Activated T-cell treated with anti-CD3 and anti-CD28 coated beads, Interleukin-2, amount 50 U/mL, for 48 hours (primary cell): ENCODE measurements around the gene DEUP1.
"Not testable (repeated sequence)": the region's sequence is repeated elsewhere in the genome, so short reads cannot be mapped to it uniquely, and the experiment has no call there.

Experiments
- DNase-seq, 2 experiments: peaks; one replicate each; pipeline ENCODE4 v3.0.0-alpha.2; 2020

DEUP1 gene

GRCh38 chr11:93330446-93330984 lies at the start of gene DEUP1:
Gene DEUP1 (plus strand): TSS chr11:93330742. CDS start chr11:93332260, 1,518 bp downstream.
- DNase-seq = peak; percentile 35 to 45

- DNase-seq = no peak
Measured at GRCh38 chr11:93285430-93285829, 45.1 kb upstream of the DEUP1 start.

GRCh38 chr11:93287434-93287833 lies 43.1 kb upstream of the DEUP1 start:
- no peak for DNase-seq

GRCh38 chr11:93288079-93288478 lies 42.5 kb upstream of the DEUP1 start:
- DNase-seq = no peak

GRCh38 chr11:93288767-93289166 lies 41.8 kb upstream of the DEUP1 start:
- DNase-seq = no peak

- DNase-seq = no peak
Measured at GRCh38 chr11:93289782-93290463, 40.6 kb upstream of the DEUP1 start.

GRCh38 chr11:93291110-93291509 lies 39.4 kb upstream of the DEUP1 start:
- no peak for DNase-seq

GRCh38 chr11:93291898-93292297 lies 38.6 kb upstream of the DEUP1 start:
- DNase-seq = no peak

GRCh38 chr11:93295921-93296575 lies 34.5 kb upstream of the DEUP1 start:
- no peak for DNase-seq

- DNase-seq = no peak
Measured at GRCh38 chr11:93303689-93304088, 26.9 kb upstream of the DEUP1 start.

GRCh38 chr11:93314399-93314798 lies 16.1 kb upstream of the DEUP1 start:
- not testable (repeated sequence) for DNase-seq

- no peak for DNase-seq
Measured at GRCh38 chr11:93319224-93319839, 11.2 kb upstream of the DEUP1 start.

GRCh38 chr11:93320230-93320629 lies 10.3 kb upstream of the DEUP1 start:
- no peak for DNase-seq

GRCh38 chr11:93322207-93322606 lies 8.3 kb upstream of the DEUP1 start:
- no peak for DNase-seq

- no peak for DNase-seq
Measured at GRCh38 chr11:93323747-93324146, 6.8 kb upstream of the DEUP1 start.

GRCh38 chr11:93324500-93324899 lies 6.0 kb upstream of the DEUP1 start:
- no peak for DNase-seq

- DNase-seq = no peak
Measured at GRCh38 chr11:93326681-93327080, 3.9 kb upstream of the DEUP1 start.

- no peak for DNase-seq
Measured at GRCh38 chr11:93329936-93330445, 551 bp upstream of the DEUP1 start.

GRCh38 chr11:93340223-93340622 lies 9.7 kb downstream of the DEUP1 start:
- no peak for DNase-seq

GRCh38 chr11:93344855-93345333 lies 14.4 kb downstream of the DEUP1 start:
- no peak for DNase-seq

GRCh38 chr11:93348930-93349329 lies 18.4 kb downstream of the DEUP1 start:
- DNase-seq = no peak

GRCh38 chr11:93350835-93351234 lies 20.3 kb downstream of the DEUP1 start:
- no peak for DNase-seq

GRCh38 chr11:93359396-93359795 lies 28.9 kb downstream of the DEUP1 start:
- no peak for DNase-seq

- DNase-seq = no peak
Measured at GRCh38 chr11:93361435-93361834, 30.9 kb downstream of the DEUP1 start.
